Lower lobe of right lung (tissue), 2 donors: ENCODE results near the gene AHSG. TPM values are rescaled to one million over a fixed set of nuclear protein-coding genes. Genes with fewer than 3 reads are reported as not detected.

Experiments used
- ATAC-seq, 2 donors: fragments of 200-7000 bp; cut with Tn5 transposase; one replicate each; pipeline ENCODE4 v1.9.1; 2020 to 2022; ENCODE audit warnings: mild to moderate bottlenecking in 2 of 2, moderate library complexity in 2 of 2
- DNase-seq: peaks from one replicate; pipeline ENCODE4 v3.0.0-alpha.2; 2020
- H3K27ac ChIP-seq: fragments of 200-600 bp; one replicate; pipeline ENCODE4 v1.8.0; 2022
- H3K27me3 ChIP-seq: fragments of 200-600 bp; one replicate; pipeline ENCODE4 v1.8.0; 2022; ENCODE audit warnings: low read depth
- H3K36me3 ChIP-seq: fragments of 200-600 bp; one replicate; pipeline ENCODE4 v1.8.0; 2022; ENCODE audit warnings: mild to moderate bottlenecking
- H3K4me1 ChIP-seq: fragments of 200-600 bp; one replicate; pipeline ENCODE4 v1.8.0; 2022
- H3K4me3 ChIP-seq: fragments of 200-600 bp; one replicate; pipeline ENCODE4 v1.8.0; 2022; ENCODE audit warnings: mild to moderate bottlenecking
- H3K9me3 ChIP-seq: fragments of 200-600 bp; one replicate; pipeline ENCODE4 v1.8.0; 2022
- intact Hi-C: fragments of 100-400 bp; cut with DNase I; formaldehyde crosslinking; loops from one replicate; pipeline ENCODE4 v1.11.0; 2022
- total RNA-seq: library from RNA; stranded (reverse); fragmentation: NEBNext Ultra II Directional; extraction: Animal tissue kit (Norgen Biotek cat#: 25700); gene quantifications from one replicate; pipeline ENCODE4 v1.2.1, GENCODE V29; 2021
- TF ChIP-seq, protein P1 (sequence below): fragments of 200-600 bp; IDR thresholded peaks from one replicate; pipeline ENCODE4 v1.8.0; 2022; ENCODE audit warnings: antibody characterized with exemption, mild to moderate bottlenecking
- donor health status: DM: no; HTN: yes; CAD: no; lungs with severe emphysema.

AHSG gene
- total RNA-seq, 1 donor from 2014 or later, result not detected

GRCh38 chr3:186620213-186621092, 7.6 kb downstream of the AHSG start:
- Histone ChIP-seq H3K36me3 (no peaks in the 10 kb centered on the region), H3K27me3 (peaks cover 23% of the 10 kb centered on the region), H3K27ac (no peak overlapping the region), H3K9me3 (no peaks in the 10 kb centered on the region), H3K4me3 (no peak overlapping the region), H3K4me1 (peaks cover 11% of the 10 kb centered on the region)
- TF ChIP-seq, protein P1, sequence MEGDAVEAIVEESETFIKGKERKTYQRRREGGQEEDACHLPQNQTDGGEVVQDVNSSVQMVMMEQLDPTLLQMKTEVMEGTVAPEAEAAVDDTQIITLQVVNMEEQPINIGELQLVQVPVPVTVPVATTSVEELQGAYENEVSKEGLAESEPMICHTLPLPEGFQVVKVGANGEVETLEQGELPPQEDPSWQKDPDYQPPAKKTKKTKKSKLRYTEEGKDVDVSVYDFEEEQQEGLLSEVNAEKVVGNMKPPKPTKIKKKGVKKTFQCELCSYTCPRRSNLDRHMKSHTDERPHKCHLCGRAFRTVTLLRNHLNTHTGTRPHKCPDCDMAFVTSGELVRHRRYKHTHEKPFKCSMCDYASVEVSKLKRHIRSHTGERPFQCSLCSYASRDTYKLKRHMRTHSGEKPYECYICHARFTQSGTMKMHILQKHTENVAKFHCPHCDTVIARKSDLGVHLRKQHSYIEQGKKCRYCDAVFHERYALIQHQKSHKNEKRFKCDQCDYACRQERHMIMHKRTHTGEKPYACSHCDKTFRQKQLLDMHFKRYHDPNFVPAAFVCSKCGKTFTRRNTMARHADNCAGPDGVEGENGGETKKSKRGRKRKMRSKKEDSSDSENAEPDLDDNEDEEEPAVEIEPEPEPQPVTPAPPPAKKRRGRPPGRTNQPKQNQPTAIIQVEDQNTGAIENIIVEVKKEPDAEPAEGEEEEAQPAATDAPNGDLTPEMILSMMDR, result no peak
- intact Hi-C loops, result no loop called here
- no peak for ATAC-seq
- no peak for DNase-seq

DNA sequence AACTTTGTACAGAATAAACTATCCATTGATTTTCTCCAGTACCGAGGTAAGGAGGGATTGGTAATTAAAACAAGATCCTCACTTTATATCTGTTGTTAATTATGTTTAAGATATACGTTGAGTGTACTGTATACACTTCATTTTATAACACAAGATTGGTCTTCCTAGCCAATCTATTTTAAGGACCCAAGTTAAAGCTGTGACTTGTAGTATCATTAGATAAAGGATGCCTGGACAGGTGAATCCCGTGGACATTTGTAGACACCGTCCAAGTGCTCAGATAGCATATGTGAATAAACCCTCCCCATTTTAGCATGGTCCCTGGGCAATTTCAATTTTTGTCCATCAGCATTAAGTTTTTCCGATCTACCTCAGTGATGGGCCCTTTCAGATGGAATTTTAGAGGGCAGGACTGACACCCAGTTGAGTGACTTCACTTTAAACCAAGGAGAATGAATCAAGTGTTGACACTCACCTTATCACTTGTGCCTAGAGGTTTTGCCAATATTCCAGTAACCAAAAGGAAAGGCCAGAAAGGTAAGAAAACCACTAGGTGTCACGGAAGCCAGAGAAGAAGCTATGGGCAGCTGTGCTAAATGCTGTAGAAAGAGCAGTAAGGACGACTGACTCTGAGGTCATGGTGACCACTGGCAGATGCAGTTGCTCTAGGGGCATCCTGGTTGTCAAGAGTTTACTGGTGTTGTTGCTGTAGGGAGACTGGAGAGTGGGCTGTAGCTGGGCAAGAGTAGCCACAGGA, 9.2 kb downstream of the AHSG start:
- Histone ChIP-seq H3K27ac (no peak overlapping the region), H3K36me3 (no peaks in the 10 kb centered on the region), H3K4me3 (no peak overlapping the region), H3K27me3 (peaks cover 26% of the 10 kb centered on the region), H3K9me3 (no peaks in the 10 kb centered on the region), H3K4me1 (peaks cover 5% of the 10 kb centered on the region)
- intact Hi-C loops, result no loop called here
- TF ChIP-seq, protein P1, result no peak
- no peak for ATAC-seq
- no peak for DNase-seq

GRCh38 chr3:186622651-186623310, 9.9 kb downstream of the AHSG start:
- ATAC-seq (no peak), DNase-seq (no peak)
- Histone ChIP-seq H3K4me3 (no peak overlapping the region), H3K36me3 (no peaks in the 10 kb centered on the region), H3K27me3 (peaks cover 26% of the 10 kb centered on the region), H3K27ac (no peak overlapping the region), H3K9me3 (no peaks in the 10 kb centered on the region), H3K4me1 (no peaks in the 10 kb centered on the region)
- TF ChIP-seq, protein P1, result no peak
- intact Hi-C loops, result no loop called here

DNA sequence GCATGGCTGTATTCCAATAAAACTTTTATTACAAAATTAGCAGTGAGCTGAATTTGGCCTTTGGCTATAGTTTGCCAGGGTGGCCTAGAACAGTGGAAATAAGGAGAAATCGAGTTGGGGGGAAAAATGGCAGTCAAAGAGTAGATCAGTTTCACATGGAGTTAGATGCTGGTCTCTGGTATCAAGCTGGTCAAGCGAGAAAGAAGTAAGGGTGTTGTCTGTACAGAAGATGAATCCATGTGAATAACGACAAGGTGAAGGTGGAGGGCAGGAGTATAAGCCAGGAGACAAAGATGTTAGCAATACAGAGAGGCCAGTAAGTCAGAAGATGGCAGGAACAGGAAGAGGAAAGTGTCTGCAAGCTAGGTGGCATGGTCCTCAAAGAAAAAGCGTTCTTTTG, 11.7 kb downstream of the AHSG start:
- intact Hi-C loops, result no loop called here
- no peak overlapping the region for H3K4me3 ChIP-seq
- ATAC-seq (no peak), DNase-seq (no peak)
- TF ChIP-seq, protein P1, result no peak
- no peaks in the 10 kb centered on the region for H3K36me3 ChIP-seq
- H3K27me3 ChIP-seq, result peaks cover 15% of the 10 kb centered on the region
- H3K27ac ChIP-seq, result no peak overlapping the region
- H3K9me3 ChIP-seq, result no peaks in the 10 kb centered on the region
- no peaks in the 10 kb centered on the region for H3K4me1 ChIP-seq

DNA sequence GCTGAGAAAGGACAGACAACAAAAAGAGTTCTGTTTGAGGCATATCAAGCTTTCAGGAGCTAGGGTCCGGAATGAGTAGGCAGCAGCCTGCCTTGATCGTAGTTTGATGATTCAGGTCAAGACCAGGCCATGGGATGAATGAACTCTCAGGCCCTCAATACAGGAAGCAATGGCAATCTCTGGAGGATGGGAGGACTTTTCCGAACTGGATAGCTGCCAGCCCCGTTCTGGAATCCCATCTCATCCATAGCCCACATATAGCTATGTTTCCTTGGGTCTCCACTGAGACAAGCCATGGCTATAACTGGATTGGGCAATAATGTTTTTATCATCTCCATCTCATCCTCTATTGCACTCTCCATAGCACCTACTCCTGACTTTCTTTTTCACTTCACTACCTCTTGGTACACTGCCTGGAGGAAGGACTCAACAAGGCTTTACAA, 12.8 kb downstream of the AHSG start:
- no peak for ATAC-seq
- Histone ChIP-seq H3K4me1 (no peaks in the 10 kb centered on the region), H3K36me3 (no peaks in the 10 kb centered on the region), H3K4me3 (no peak overlapping the region), H3K27me3 (peaks cover 8% of the 10 kb centered on the region), H3K9me3 (no peaks in the 10 kb centered on the region), H3K27ac (no peak overlapping the region)
- intact Hi-C loops, result no loop called here
- no peak for DNase-seq
- TF ChIP-seq, protein P1, result no peak
